GM12891 (cell line): ENCODE data around the gene ZNF627.

Experiments used
- POLR2A ChIP-seq: IDR thresholded peaks from 2 replicates; pipeline ENCODE4 v1.6.1; 2011; ENCODE audit warnings: low read depth, low read length, control low read depth
- POLR2AphosphoS5 ChIP-seq: IDR thresholded peaks from 2 replicates; pipeline ENCODE4 v1.6.1; 2011; ENCODE audit warnings: low read depth, low read length, control low read depth
- POU2F2 ChIP-seq: IDR thresholded peaks from 2 replicates; pipeline ENCODE4 v1.6.1; 2011; ENCODE audit warnings: low read depth, mild to moderate bottlenecking, control low read depth, low read length, moderate library complexity
- TAF1 ChIP-seq: IDR thresholded peaks from 2 replicates; pipeline ENCODE4 v1.6.1; 2011; ENCODE audit warnings: low read depth, low read length, control low read depth

- TF ChIP-seq POLR2A (0 out of 2 replicates have a peak, but pooled peaks have one; percentile 23), POLR2AphosphoS5 (no peak), TAF1 (no peak), POU2F2 (no peak)
Observed at GRCh38 chr19:11560404-11561051, 36.8 kb upstream of the ZNF627 start.
